ENCODE measurements around the gene DSG1.

The DSG1 gene

DNA sequence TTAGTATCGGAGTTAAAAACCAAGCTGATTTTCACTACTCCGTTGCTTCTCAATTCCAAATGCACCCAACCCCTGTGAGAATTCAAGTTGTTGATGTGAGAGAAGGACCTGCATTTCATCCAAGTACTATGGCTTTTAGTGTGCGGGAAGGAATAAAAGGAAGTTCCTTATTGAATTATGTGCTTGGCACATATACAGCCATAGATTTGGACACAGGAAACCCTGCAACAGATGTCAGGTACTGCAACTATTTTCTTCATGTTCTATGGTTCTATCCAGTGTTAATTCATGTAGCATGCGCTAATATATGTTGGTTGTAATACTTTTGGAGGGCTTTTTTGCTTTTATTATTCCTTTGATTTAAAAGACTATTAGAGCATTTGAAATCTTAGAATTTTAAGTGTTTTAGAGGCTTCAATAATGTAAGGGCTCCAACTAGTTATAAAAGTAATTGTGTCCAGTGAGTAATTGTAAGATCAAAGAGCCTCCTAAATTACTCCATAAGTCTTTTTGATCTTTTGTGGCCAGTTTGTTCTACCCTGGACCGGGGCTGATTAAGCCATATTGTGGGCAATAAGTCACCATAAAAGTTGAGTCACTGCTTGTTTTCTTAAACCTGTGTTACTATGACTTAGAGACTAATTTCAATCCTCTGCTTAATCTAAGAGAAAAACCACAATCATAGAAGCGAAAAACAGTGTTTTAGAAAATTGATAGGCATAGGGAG, 81.5 kb downstream of the DSG1 start:
- Histone ChIP-seq H3K4me3 (ENCODE audit: low read length) (no peak overlapping the region), H3K36me3 (ENCODE audit: control insufficient read depth, insufficient read depth, low read length) (no peaks in the 10 kb centered on the region), H3K27me3 (ENCODE audit: control insufficient read depth, insufficient read depth, low read length) (no peaks in the 10 kb centered on the region), H3K27ac (ENCODE audit: low read depth, low read length) (no peak overlapping the region), H3K4me1 (ENCODE audit: control insufficient read depth, insufficient read depth, low read length) (no peaks in the 10 kb centered on the region), H3K9ac (ENCODE audit: low read length) (no peak overlapping the region)

GRCh38 chr18:31401156-31402025, 83.4 kb downstream of the DSG1 start:
- H3K36me3 ChIP-seq (ENCODE audit: control insufficient read depth, insufficient read depth, low read length), result no peaks in the 10 kb centered on the region
- no peak overlapping the region for H3K27ac ChIP-seq (ENCODE audit: low read depth, low read length)
- H3K9ac ChIP-seq (ENCODE audit: low read length), result no peak overlapping the region
- no peaks in the 10 kb centered on the region for H3K27me3 ChIP-seq (ENCODE audit: control insufficient read depth, insufficient read depth, low read length)
- no peak overlapping the region for H3K4me3 ChIP-seq (ENCODE audit: low read length)
- no peaks in the 10 kb centered on the region for H3K4me1 ChIP-seq (ENCODE audit: control insufficient read depth, insufficient read depth, low read length)

GRCh38 chr18:31402026-31402373, 84.0 kb downstream of the DSG1 start:
- Histone ChIP-seq H3K36me3 (ENCODE audit: control insufficient read depth, insufficient read depth, low read length) (no peaks in the 10 kb centered on the region), H3K9ac (ENCODE audit: low read length) (no peak overlapping the region), H3K4me3 (ENCODE audit: low read length) (no peak overlapping the region), H3K27ac (ENCODE audit: low read depth, low read length) (no peak overlapping the region), H3K4me1 (ENCODE audit: control insufficient read depth, insufficient read depth, low read length) (no peaks in the 10 kb centered on the region), H3K27me3 (ENCODE audit: control insufficient read depth, insufficient read depth, low read length) (no peaks in the 10 kb centered on the region)

DNA sequence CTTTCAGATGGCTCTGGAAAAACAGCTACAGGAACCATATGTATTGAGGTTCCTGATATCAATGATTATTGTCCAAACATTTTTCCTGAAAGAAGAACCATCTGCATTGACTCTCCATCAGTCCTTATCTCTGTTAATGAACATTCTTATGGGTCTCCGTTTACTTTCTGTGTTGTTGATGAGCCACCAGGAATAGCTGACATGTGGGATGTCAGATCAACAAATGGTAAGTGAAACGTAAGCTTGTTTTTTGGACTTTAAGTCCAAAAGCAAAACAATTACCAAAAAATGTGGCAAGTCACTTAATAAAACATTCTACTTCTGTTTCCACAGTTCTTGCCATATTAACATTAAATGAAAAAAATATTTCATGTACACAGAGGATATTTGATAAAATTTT, 85.4 kb downstream of the DSG1 start:
- H3K9ac ChIP-seq (ENCODE audit: low read length), result no peak overlapping the region
- no peaks in the 10 kb centered on the region for H3K36me3 ChIP-seq (ENCODE audit: control insufficient read depth, insufficient read depth, low read length)
- no peak overlapping the region for H3K27ac ChIP-seq (ENCODE audit: low read depth, low read length)

More for the DNA sequence above, 85.4 kb downstream of the DSG1 start:
- no peaks in the 10 kb centered on the region for H3K4me1 ChIP-seq (ENCODE audit: control insufficient read depth, insufficient read depth, low read length)
- H3K27me3 ChIP-seq (ENCODE audit: control insufficient read depth, insufficient read depth, low read length), result no peaks in the 10 kb centered on the region
- H3K4me3 ChIP-seq (ENCODE audit: low read length), result no peak overlapping the region
